Small intestine (tissue), 7 donors: Measurements from ENCODE around the gene GALNT7. TPM values are rescaled to one million over a fixed set of nuclear protein-coding genes. Genes with fewer than 3 reads are reported as not detected.
"Not testable (repeated sequence)": the region's sequence is repeated elsewhere in the genome, so short reads cannot be mapped to it uniquely, and the experiment has no call there.

Source experiments
- DNase-seq, 2 donors: peaks; one replicate each; pipeline versions ENCODE4 v3.0.0 to v3.0.0-alpha.2; 2013
- FAIRE-seq: peaks from 2 replicates; lab custom pipeline; 2012; peaks lifted over from hg19 to GRCh38; lab: Jason Lieb, UNC
- H3K27ac ChIP-seq, 3 donors: one replicate each; pipeline ENCODE4 v1.5.1; 2013; ENCODE audit warnings: low read length in 2 of 3, mild to moderate bottlenecking in 2 of 3, control low read depth in 1 of 3, inconsistent platforms in 1 of 3, low read depth in 1 of 3, moderate library complexity in 1 of 3
- H3K27me3 ChIP-seq, 3 donors: one replicate each; pipeline ENCODE4 v1.6.1; 2013; ENCODE audit warnings: low read length in 3 of 3, inconsistent platforms in 1 of 3; ENCODE audit not compliant: control insufficient read depth in 3 of 3, insufficient read depth in 3 of 3
- H3K36me3 ChIP-seq, 3 donors: one replicate each; pipeline ENCODE4 v1.6.1; 2013; ENCODE audit warnings: low read length in 3 of 3, inconsistent platforms in 1 of 3, low read depth in 1 of 3, mild to moderate bottlenecking in 1 of 3, moderate library complexity in 1 of 3; ENCODE audit not compliant: control insufficient read depth in 3 of 3, insufficient read depth in 2 of 3
- H3K4me1 ChIP-seq, 3 donors: one replicate each; pipeline ENCODE4 v1.6.1; 2013; ENCODE audit warnings: low read length in 2 of 3, inconsistent platforms in 1 of 3, low read depth in 1 of 3, mild to moderate bottlenecking in 1 of 3, moderate library complexity in 1 of 3; ENCODE audit not compliant: control insufficient read depth in 3 of 3, insufficient read depth in 2 of 3
- H3K4me3 ChIP-seq, 3 donors: one replicate each; pipeline ENCODE4 v1.5.1; 2013; ENCODE audit warnings: low read length in 3 of 3, control low read depth in 1 of 3, inconsistent platforms in 1 of 3, low read depth in 1 of 3, mild to moderate bottlenecking in 1 of 3, moderate library complexity in 1 of 3
- H3K9me3 ChIP-seq, 2 donors: one replicate each; pipeline ENCODE4 v1.6.1; 2013; ENCODE audit warnings: low read depth in 1 of 2, low read length in 1 of 2; ENCODE audit not compliant: control insufficient read depth in 2 of 2, insufficient read depth in 1 of 2
- WGBS, 3 donors: extraction: QIAGEN DNeasy Blood & Tissue Kit; methylation state at CpG; one replicate each; pipeline ENCODE4 v1.1.7; 2013; 5-methylcytosine and 5-hydroxymethylcytosine counted together
- polyA plus RNA-seq, 4 donors: library from polyadenylated mRNA; stranded (reverse) in 3 of 4; unstranded in 1 of 4; fragments of 200-250 nt in 3 of 4; fragments of 120-200 nt in 1 of 4; gene quantifications; one replicate each; pipeline versions ENCODE4 v1.2.1 to v1.2.3, GENCODE V29; 2013
- donor health status: healthy with polysubstance abuse.
- donor health status: control.
- donor health status: control.
- donor health status: Bipolar disorder and iron deficiency.
- donor health status: healthy.

The GALNT7 gene
- polyA plus RNA-seq, 4 donors: 10.0 to 58.4 (median 19.5) TPM

DNA sequence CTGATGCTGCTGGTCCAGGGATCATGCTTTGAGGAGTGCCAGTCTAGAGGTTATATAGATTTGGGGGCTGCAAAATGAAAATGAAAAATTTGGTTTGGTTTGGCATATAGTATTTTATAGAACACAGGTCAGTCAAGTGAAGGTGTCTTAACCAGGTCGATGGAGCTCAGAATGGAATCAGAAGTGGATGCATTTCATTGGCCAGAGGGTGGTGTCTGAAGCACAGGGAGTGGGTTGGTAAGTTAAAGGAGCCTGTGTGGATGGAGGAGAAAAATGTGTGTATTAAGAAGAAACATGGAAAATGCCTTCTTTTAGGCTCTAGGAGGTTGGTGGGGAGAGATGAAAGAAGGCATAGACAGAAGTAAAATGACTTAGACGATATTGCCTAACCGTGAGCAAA, 8.6 kb downstream of the GALNT7 start:
- Histone ChIP-seq H3K9me3 (no peaks in the 10 kb centered on the region), H3K36me3 (no peaks in the 10 kb centered on the region), H3K4me1 (peaks cover 5 to 11% (median 6%) of the 10 kb centered on the region in 3 donors), H3K27me3 (no peaks in the 10 kb centered on the region), H3K4me3 (no peak overlapping the region), H3K27ac (no peak overlapping the region)
- WGBS, 3 donors: 65 to 77% (median 65%) methylated on average over 3 of the region's 3 CpGs
- DNase-seq: no peak
- no peak for FAIRE-seq

DNA sequence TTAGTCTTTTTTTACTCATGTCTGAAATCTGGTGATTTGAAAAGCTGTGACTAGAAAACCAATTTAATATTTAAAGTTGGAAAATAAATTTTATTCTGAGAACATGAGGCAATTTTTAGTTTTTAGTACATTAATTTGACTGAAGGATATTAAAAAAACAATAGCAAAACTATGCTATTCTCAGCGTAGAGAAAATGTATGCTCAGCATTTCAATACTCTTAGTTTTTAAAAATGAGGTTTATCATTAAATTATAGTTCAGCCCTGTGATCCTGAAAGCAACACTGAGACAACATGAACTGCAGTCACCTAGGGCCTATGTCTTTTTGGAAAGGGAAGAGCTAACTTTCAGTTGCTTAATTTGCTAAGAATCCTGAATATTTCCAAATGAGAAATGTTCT, 9.5 kb downstream of the GALNT7 start:
- DNase-seq (no peak), FAIRE-seq (no peak)
- Histone ChIP-seq H3K27me3 (no peaks in the 10 kb centered on the region), H3K4me3 (no peak overlapping the region), H3K4me1 (peaks cover 5 to 9% (median 5%) of the 10 kb centered on the region in 3 donors), H3K27ac (no peak overlapping the region), H3K9me3 (no peaks in the 10 kb centered on the region), H3K36me3 (no peaks in the 10 kb centered on the region)
- 78 to 95% (median 87%) methylated on average over 1 of the region's 1 CpG for WGBS, 3 donors

- no peaks in the 10 kb centered on the region for H3K36me3 ChIP-seq
- 83 to 90% (median 84%) methylated on average over 3 of the region's 3 CpGs for WGBS, 3 donors
- peaks cover 0 to 14% (median 2%) of the 10 kb centered on the region in 3 donors for H3K4me1 ChIP-seq
- H3K27me3 ChIP-seq: no peaks in the 10 kb centered on the region
- DNase-seq (no peak), FAIRE-seq (no peak)
- no peaks in the 10 kb centered on the region for H3K9me3 ChIP-seq
- H3K27ac ChIP-seq: no peak overlapping the region
- no peak overlapping the region for H3K4me3 ChIP-seq
These were observed 13.2 kb downstream of the GALNT7 start for GRCh38 chr4:173181848-173182247.

DNA sequence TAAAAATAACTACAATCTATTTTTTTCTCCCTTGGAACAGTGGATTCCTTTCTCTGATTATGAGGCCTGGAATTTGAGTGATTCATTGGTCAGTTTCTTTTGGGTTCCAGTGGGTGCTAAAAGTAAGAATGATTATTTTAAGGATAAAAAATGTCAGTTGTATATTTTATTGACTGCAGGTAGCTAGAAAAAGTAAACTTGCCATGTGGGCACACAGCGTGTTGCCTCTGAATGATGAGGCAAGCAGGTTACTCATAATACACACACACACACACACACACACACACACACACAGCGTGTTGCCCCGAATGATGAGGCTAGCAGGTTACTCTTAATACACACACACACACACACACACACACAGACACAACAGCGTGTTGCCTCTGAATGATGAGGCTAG, 13.8 kb downstream of the GALNT7 start:
- FAIRE-seq (no peak), DNase-seq (no peak)
- 86 to 90% (median 87%) methylated on average over 4 of the region's 4 CpGs for WGBS, 3 donors
- Histone ChIP-seq H3K4me3 (no peak overlapping the region), H3K27ac (no peak overlapping the region), H3K4me1 (peaks cover 0 to 17% (median 2%) of the 10 kb centered on the region in 3 donors), H3K27me3 (no peaks in the 10 kb centered on the region), H3K36me3 (no peaks in the 10 kb centered on the region), H3K9me3 (no peaks in the 10 kb centered on the region)

- FAIRE-seq: not testable (repeated sequence)
These were observed 15.1 kb downstream of the GALNT7 start for GRCh38 chr4:173183659-173184247.

DNA sequence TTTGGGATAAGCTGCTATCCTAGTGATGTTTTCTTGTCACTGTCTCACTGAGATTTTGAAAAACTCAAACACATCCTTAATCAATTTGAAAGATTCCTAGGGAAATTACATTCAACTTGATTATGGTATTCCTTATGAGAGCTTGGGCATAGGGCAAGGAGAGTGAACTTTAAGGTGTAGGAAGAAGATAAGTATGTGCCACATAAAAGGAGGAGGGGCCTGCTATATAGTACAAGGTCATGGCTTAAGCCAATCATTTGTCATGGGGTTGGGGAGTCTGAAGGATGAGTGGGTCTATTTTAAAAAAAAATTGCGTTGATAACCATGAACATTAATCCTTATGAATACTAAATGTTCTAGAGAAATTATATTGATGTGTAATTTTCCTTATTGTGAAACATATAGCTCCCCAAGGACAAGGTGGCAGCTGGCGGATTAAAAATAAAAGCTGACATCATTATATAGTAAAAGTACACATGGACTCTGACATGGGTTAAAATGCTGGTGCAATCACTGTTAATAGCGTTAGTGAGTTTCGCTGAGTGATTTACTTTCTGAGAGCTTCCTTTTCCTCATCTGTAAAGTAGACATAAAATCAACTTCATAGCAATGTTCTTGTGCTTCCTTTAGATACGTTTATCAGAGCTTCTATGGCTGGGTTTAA, 17.4 kb downstream of the GALNT7 start:
- Histone ChIP-seq H3K4me3 (no peak overlapping the region), H3K27ac (peak overlapping the region; percentile 71 to 86 (median 79)), H3K27me3 (no peaks in the 10 kb centered on the region), H3K4me1 (peaks cover 0 to 30% (median 2%) of the 10 kb centered on the region in 3 donors), H3K9me3 (no peaks in the 10 kb centered on the region), H3K36me3 (no peaks in the 10 kb centered on the region)
- DNase-seq: peak; percentile 87 to 94
- peak; percentile 59 for FAIRE-seq
- 13 to 35% (median 29%) methylated on average over 5 of the region's 5 CpGs for WGBS, 3 donors

More at GRCh38 chr4:173183659-173184247, 15.1 kb downstream of the GALNT7 start:
- not testable (repeated sequence) for DNase-seq, H3K27ac ChIP-seq, H3K9me3 ChIP-seq, H3K36me3 ChIP-seq, H3K4me3 ChIP-seq, H3K27me3 ChIP-seq
- WGBS, 3 donors: 94 to 98% (median 97%) methylated on average over 25 to 47 of the region's 50 CpGs
- peaks cover 0 to 25% (median 3%) of the 10 kb centered on the region in 3 donors for H3K4me1 ChIP-seq

DNA sequence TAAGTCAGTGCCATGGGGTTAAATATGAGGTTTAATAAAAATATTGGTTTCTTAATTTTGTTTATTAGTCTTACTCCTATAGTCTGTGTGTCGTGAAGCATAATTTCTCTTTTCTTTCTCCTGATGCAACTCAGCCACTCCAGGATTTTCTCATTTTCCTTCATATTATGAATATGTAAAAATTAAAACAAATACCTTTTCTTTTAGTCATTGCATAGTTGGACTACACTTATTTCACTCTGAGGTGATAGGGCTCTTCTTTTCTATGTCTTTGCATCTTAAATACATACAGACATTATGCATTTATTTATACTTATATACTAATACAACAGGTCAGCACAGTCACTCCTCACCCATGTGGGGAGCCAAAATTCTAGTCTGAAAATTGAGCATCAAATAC, 19.1 kb downstream of the GALNT7 start:
- Histone ChIP-seq H3K9me3 (no peaks in the 10 kb centered on the region), H3K36me3 (no peaks in the 10 kb centered on the region), H3K27me3 (no peaks in the 10 kb centered on the region), H3K4me1 (peaks cover 0 to 45% (median 8%) of the 10 kb centered on the region in 3 donors), H3K4me3 (no peak overlapping the region), H3K27ac (peak overlapping the region in 1 of 3 donors; percentile 86)
- FAIRE-seq (no peak), DNase-seq (no peak)
- 90 to 100% (median 94%) methylated on average over 1 of the region's 1 CpG for WGBS, 3 donors

- FAIRE-seq (no peak), DNase-seq (no peak)
- Histone ChIP-seq H3K4me1 (peaks cover 0 to 46% (median 8%) of the 10 kb centered on the region in 3 donors), H3K27ac (no peak overlapping the region), H3K27me3 (no peaks in the 10 kb centered on the region), H3K9me3 (no peaks in the 10 kb centered on the region), H3K36me3 (no peaks in the 10 kb centered on the region), H3K4me3 (no peak overlapping the region)
- 78 to 84% (median 81%) methylated on average over 7 of the region's 7 CpGs for WGBS, 3 donors
These were observed 20.0 kb downstream of the GALNT7 start for GRCh38 chr4:173188648-173189047.
